GM10248 (cell line): ENCODE measurements around the gene SYCE3.

Experiments used
- CTCF ChIA-PET: fragments of 300-600 bp; sonication (Branson Sonifier 250); formaldehyde crosslinking; extraction: SDS; loops from one replicate; lab custom pipeline; 2021; ENCODE audit warnings: antibody characterized with exemption; lab: Yijun Ruan, JAX
- POLR2A ChIA-PET: fragments of 350-650 bp; sonication (Branson Sonifier 250); formaldehyde crosslinking; extraction: SDS; loops from one replicate; lab custom pipeline; 2020; ENCODE audit warnings: antibody characterized with exemption; lab: Yijun Ruan, JAX
- DNase-seq: peaks from one replicate; pipeline ENCODE4 v3.0.0; 2012; ENCODE audit errors: extremely low spot score
- TF ChIP-seq, protein P1 (sequence below): IDR thresholded peaks from 2 replicates; pipeline ENCODE4 v1.5.1; 2012; ENCODE audit warnings: mild to moderate bottlenecking, low read depth; ENCODE audit errors: extremely low read depth, missing control alignments, control extremely low read depth

Gene SYCE3

DNA sequence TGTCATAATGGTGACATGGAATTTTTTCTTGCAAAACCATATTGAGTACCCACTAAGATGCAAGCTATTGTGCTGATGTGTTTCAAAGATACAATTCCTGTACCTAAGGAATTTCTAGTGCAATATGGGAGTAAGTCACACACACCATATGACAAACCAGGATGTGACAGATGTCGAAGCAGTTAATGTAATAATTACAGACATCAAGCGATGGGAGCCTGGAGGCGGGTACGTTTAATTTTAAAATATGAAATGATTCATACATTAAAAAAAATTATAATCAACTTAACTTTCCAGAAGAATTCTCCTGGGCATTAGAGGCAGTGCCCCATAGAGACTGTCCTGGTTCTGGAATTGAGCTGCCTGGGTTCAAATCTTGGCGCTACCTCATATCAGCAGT, 6.0 kb downstream of the SYCE3 start:
- ChIA-PET POLR2A (no interaction called here), CTCF (interaction anchor here (1.0 to 2.3 kb wide), 7 partner anchors 9 to 64 kb away, joined by 4 to 11 read pairs (median 4); partner anchors contain the start of gene SCO2)
- TF ChIP-seq, protein P1, sequence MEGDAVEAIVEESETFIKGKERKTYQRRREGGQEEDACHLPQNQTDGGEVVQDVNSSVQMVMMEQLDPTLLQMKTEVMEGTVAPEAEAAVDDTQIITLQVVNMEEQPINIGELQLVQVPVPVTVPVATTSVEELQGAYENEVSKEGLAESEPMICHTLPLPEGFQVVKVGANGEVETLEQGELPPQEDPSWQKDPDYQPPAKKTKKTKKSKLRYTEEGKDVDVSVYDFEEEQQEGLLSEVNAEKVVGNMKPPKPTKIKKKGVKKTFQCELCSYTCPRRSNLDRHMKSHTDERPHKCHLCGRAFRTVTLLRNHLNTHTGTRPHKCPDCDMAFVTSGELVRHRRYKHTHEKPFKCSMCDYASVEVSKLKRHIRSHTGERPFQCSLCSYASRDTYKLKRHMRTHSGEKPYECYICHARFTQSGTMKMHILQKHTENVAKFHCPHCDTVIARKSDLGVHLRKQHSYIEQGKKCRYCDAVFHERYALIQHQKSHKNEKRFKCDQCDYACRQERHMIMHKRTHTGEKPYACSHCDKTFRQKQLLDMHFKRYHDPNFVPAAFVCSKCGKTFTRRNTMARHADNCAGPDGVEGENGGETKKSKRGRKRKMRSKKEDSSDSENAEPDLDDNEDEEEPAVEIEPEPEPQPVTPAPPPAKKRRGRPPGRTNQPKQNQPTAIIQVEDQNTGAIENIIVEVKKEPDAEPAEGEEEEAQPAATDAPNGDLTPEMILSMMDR, result no peak
- no peak for DNase-seq

DNA sequence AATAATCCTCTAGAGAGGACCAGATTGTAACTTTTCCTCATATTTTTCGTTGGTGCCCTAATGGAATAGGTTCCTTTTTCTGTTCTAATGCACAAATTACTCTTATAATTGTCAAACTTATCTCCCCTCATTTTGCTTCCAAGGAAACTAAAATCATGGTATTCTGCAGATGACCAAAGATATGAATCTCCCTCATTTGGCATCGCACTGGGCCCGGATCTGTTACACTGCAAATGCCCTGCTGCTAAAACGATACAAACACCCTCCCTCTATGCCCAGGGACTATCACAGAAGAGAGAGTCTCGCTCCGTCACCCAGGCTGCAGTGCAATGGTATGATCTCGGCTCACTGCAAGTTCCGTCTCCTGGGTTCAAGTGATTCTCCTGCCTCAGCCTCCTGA, 9.4 kb downstream of the SYCE3 start:
- no peak for DNase-seq
- POLR2A ChIA-PET, result interaction anchor here (0.6 to 0.7 kb wide), 2 partner anchors 28 to 355 kb away, joined by 3 to 4 read pairs; partner anchors contain the start of gene SCO2
- TF ChIP-seq, protein P1, result no peak
- CTCF ChIA-PET, result interaction anchor here (6.6 to 16.1 kb wide), 2 partner anchors 11 to 26 kb away, joined by 68 to 136 read pairs; partner anchors contain the start of genes SCO2, SYCE3 and TYMP

DNA sequence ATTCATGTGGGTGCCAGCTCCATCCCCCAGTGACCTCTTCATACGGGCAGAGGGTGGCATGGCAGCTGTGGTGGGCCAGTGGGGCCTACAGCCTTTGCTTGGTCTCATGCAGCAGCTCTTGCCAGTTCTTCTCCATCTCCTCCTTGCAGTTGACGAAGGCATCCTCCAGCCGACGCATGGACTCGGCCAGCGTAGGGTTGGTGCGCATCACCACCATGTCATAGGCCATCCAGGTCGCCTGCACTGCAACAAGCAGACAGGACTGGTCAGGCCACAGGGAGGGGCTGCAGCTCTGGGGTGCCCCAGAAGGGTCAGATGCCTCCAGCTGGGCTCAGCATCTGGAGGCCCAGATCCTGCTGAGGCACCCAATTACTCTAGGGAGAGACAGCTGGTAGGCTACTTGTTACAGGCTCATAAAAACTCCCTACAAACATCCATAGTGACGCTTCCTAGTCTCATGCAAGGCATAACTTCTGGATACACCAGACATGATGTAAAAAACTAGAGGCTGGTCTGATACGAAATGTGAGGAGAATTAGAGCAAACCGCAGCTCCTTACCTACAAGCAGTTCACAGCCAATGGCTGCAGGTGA, 11.5 kb downstream of the SYCE3 start:
- no peak for DNase-seq
- TF ChIP-seq, protein P1, result no peak
- POLR2A ChIA-PET, result no interaction called here
- CTCF ChIA-PET, result interaction anchor here (0.8 to 16.1 kb wide), 5 partner anchors 12 to 70 kb away, joined by 3 to 136 read pairs (median 3); partner anchors contain the start of genes SCO2, SYCE3 and TYMP

DNA sequence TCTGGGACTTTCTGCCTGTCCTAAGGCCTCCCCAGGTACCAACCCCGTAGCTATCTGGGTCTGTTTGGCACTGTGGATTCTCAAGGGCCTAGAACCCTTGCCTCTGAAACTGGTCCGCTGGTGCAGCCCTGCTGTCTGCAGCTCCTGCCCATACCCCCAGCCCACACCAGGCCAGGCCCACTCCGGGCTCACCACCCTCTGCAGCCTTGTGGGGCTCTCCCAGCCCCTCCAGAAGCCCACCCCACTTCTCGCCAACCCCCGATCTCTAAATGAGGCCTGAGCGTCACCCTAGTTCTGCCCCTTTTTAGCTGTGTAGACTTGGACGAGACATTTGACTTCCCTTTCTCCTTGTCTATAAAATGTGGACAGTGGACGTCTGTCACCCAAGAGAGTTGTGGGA, 12.3 kb downstream of the SYCE3 start:
- ChIA-PET CTCF (interaction anchor here (0.9 to 16.1 kb wide), 4 partner anchors 11 to 23 kb away, joined by 3 to 136 read pairs (median 36); partner anchors contain the start of genes SCO2, SYCE3 and TYMP), POLR2A (interaction anchor here (0.9 kb wide), 1 partner anchor 13 kb away, joined by 3 read pairs; no protein-coding TSS in a partner anchor)
- DNase-seq, result no peak
- TF ChIP-seq, protein P1, result no peak

DNA sequence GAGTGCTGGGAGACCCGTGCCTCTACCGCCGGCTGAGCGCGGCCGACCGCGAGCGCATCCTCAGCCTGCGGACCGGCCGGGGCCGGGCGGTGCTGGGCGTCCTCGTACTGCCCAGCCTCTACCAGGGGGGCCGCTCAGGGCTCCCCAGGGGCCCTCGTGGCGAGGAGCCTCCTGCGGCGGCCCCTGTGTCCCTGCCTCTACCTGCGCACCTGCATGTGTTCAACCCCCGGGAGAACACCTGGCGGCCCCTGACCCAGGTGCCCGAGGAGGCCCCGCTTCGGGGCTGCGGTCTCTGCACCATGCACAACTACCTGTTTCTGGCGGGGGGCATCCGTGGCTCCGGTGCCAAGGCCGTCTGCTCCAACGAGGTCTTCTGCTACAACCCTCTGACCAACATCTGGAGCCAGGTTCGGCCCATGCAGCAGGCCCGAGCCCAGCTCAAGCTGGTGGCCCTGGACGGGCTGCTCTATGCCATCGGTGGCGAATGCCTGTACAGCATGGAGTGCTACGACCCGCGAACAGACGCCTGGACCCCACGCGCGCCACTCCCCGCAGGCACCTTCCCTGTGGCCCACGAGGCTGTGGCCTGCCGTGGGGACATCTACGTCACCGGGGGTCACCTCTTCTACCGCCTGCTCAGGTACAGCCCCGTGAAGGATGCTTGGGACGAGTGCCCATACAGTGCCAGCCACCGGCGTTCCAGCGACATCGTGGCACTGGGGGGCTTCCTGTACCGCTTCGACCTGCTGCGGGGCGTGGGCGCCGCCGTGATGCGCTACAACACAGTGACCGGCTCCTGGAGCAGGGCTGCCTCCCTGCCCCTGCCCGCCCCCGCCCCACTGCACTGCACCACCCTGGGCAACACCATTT, 13.6 kb downstream of the SYCE3 start:
- CTCF ChIA-PET, result interaction anchor here (1.2 to 16.1 kb wide), 6 partner anchors 8 to 71 kb away, joined by 7 to 136 read pairs (median 9); partner anchors contain the start of genes SCO2, SYCE3 and TYMP
- peak; percentile 8 for DNase-seq
- TF ChIP-seq, protein P1, result no peak
- POLR2A ChIA-PET, result interaction anchor here (0.8 kb wide), 1 partner anchor 14 kb away, joined by 3 read pairs; no protein-coding TSS in a partner anchor
